ENCODE results near the gene MAP7D2.
A peak's percentile ranks its signal among the peaks of the same experiment; 100 is the strongest.

MAP7D2 gene

GRCh38 chrX:20112022-20112774, 4.5 kb downstream of the MAP7D2 start:
- no peak for DNase-seq

GRCh38 chrX:20111271-20111670, 5.4 kb downstream of the MAP7D2 start:
- DNase-seq = no peak

DNA sequence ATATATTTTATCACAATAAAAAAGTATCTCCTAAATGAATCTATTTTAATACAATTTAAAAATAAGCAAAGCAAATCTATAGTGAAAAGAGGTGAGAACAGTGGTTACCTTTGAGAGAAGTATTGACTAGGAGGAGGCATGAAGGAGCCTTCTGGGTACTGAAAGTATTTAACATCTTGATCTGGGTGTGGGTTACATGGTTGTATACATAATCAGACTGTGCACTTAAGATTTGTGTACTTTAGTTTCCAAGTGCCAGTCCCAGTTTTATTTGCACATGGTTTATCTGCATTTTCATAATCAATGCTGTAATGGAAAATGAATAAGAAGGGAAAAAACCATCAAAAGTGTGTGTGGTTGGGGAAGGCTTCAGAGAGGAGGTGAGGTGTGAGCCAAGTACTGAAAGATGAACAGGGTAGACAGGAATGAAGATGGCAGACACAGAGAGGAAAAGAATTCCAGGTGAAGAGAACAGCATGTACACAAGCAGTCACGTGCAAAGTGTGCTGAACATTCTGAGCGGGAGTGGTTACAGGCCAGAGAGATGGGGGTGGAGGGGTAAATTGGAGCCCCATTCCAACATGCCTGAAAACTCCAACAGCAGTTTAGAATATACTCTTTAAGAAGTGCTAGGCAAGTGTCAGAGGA, 14.6 kb downstream of the MAP7D2 start:
- DNase-seq = no peak

GRCh38 chrX:20091499-20091898, 25.2 kb downstream of the MAP7D2 start:
- DNase-seq = no peak

GRCh38 chrX:20089845-20090244, 26.9 kb downstream of the MAP7D2 start:
- no peak for DNase-seq

DNA sequence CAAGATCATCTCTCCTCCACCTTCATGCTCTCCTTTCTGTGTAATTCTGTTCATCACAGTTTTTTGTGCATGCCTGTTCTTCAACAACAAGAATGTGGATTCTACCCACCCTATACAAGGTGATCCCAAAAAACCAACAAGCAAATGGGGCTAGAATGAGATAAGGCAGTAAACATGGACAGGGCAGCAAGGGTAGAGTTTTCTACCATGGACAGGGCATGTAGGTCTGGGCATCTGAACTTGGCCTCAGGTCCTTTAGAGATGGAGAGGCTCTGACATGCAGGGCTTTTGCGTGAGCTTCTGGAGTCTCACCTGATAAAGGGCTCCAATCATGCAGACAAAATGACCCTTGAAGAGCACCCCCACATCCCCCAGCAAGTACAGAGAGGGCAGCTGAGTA, 36.4 kb downstream of the MAP7D2 start:
- no peak for DNase-seq

DNA sequence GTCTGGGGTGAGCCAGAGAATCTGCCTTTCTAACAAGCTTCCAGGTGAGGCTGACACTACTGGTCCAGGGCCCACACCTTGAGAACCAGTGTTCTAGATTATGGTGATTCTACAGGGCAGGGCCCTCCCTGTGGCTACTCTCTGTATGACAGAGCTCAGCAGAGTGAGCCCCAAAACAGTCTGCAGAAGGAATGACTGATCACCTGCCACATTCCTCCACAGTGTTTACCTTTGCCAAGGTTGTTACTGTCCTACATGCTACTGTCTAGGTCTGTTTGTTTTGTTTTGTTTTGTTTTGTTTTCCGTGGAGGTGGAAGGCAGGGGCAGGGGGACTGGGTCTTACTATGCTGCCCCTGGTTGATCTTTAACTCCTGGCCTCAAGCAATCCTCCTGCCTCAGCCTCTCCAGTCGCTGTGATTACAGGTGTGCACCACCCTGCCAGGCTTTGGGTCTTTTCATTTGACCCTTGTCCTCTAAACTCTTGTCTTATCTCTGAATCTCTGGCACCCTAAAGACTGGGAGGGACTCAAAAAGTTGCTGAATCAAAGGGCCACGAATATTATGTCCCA, 45.1 kb downstream of the MAP7D2 start:
- DNase-seq = no peak

DNA sequence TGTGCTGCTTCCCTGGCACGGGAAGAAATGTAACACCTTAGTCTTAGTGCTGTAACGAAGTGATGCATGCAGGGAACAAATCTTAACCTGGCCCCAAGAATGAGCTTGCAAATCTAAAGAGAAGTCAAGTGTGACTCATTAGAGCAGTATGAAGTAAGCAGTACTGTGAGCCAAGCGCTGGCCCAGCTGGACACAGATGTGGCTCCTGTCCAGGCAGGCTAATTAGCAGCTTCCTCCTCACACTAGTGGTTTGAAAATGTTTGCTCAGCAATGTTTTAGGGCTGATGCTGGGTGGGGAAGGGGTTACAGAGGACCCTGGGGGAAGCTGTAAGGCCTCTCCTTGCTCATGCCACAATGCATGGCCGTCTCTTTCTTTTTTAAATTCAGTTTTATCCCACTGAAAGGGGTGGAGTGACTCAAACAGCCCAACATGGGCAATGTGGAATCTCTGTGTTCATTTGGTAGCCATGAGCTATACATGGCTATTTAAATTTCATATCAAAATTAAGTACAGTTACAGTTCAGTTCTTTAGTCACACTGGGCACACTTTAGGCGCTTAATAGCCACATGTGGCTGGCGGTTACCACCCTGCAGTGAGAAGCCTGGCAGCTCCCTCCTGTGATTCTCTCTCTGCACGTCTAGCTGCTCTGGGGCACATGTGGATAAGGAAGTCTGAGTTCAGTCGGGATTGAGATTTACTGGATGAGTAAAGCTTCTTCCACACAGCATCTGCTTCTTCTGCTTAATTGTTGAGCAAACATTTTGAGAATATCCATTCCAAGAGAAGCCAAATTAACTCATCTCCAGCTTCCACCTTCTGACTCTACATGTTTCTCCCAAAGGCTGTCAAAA, 48.8 kb downstream of the MAP7D2 start:
- peak in 1 of 2 experiments; percentile 48 for DNase-seq

DNA sequence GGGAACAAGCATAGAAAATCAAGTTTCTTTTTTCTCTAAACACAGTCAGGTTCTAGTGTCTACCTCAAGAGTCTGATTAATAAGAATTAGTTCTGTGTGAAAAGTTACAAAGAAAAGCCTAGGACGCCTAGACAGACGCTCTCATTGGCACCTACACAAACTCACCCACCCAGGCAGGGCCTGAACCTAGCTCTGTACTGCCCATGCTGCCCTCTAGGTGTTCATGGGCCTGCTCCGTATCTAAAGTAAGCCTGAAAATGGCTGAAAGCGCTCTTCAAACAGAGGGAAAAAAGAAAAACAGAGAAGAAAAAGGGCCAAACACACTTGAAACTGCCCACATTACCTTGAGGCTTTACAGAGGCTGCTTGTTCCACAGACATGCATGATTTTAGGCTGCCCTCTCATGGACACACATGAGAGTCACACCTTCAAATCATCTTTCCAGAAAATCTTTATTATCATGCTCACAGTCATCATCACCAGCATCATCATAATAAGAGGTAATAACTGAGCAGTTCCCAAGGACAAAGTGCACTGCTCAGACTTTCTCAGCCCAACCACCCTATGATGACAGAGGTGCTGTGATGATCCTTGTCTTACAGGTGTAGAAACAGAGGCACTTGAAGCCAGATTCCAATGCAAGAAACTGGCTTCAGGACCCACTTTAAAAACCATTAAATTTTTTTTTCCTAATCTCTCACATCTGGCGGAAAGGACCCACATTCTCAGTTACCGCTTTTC, 49.6 kb downstream of the MAP7D2 start:
- peak in 1 of 2 experiments; percentile 12 for DNase-seq

GRCh38 chrX:20063716-20064351, 52.9 kb downstream of the MAP7D2 start:
- DNase-seq = no peak

DNA sequence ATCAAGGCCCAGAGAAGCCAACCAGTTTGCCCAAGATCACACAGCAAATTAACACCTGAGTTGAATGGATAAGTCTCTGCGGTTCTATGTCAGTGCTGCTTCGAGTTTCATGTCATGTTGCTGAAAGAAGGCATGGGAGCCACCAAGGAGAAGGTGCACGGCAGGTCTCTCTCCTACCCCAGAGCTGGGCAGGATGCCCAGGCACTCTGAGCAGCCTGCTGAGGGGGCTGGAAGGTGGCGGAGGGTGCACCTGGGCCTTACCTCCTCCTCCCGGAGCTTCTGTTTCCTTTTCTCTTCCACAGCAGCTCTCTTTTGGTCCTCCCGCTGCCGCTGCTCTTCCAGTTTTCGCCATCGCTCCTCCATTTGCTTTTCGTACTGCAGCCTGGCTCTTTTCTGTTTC, 53.6 kb downstream of the MAP7D2 start:
- no peak for DNase-seq

GRCh38 chrX:20061855-20062254, 54.9 kb downstream of the MAP7D2 start:
- DNase-seq = no peak

- no peak for DNase-seq
Measured at GRCh38 chrX:20060961-20061748, 55.6 kb downstream of the MAP7D2 start.

GRCh38 chrX:20059467-20060128, 57.1 kb downstream of the MAP7D2 start:
- DNase-seq = no peak

GRCh38 chrX:20057479-20057878, 59.2 kb downstream of the MAP7D2 start:
- DNase-seq = no peak

- no peak for DNase-seq
Measured at GRCh38 chrX:20056704-20057103, 60.0 kb downstream of the MAP7D2 start.

- DNase-seq = no peak
Measured at GRCh38 chrX:20053537-20053936, 63.2 kb downstream of the MAP7D2 start.

- no peak for DNase-seq
Measured at GRCh38 chrX:20046864-20047263, 69.8 kb downstream of the MAP7D2 start.

DNA sequence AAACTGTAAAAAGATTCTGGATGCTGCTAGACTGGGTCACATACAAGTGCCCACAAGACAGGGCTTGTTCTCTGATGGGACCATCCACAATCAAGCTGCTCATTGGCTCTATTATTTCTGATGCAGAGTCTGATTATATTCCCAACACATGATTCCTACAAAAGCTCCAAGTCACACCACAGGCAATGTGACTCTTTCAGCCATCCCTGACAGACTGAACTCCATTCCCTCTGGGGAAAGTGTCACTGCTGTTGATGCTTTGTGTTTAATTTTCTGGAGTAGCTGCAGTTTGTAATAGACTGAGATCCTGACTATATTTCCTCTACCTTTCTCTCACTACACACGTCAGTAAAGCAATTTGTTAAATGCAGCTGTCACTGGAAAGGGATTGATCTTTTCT, 70.5 kb downstream of the MAP7D2 start:
- DNase-seq = no peak

DNA sequence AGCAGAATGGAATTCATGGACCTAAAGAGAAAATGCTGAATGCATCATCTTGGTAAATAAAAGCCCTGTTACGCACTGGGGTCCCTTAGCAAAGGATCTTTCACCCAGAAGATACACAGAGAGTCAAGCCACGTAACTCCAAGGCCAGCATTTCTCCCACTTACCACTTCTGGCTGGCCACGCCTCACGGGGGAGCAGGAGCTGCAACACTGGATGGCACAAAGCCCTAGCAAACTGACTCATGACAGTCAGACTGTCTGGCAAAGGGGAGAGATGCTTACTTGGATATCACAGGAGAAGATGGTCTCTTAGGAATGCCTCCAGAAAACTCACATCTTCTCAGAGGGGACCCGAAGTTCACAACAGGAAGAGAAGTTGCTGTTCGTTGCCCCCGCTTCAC, 74.5 kb downstream of the MAP7D2 start:
- DNase-seq = no peak

- DNase-seq = no peak
Measured at GRCh38 chrX:20038966-20039365, 77.7 kb downstream of the MAP7D2 start.

Data from SW 1271 (cell line).